G401 (cell line): Measurements from ENCODE around the gene REXO1. TPM values are rescaled to one million over a fixed set of nuclear protein-coding genes. Genes with fewer than 3 reads are reported as not detected.

Experiments
- DNase-seq: peaks from one replicate; pipeline ENCODE4 v3.0.0-alpha.2; 2015; ENCODE audit warnings: low spot score
- in situ Hi-C: cut with HindIII; loops from 2 replicates; pipeline ENCODE4 v1.10.0; 2016; ENCODE audit warnings: low sequenced_read_pairs, mixed read lengths
- total RNA-seq: library from RNA; depleted of rRNA; stranded (reverse); fragments of >200 nt; shearing (Covaris generic); gene quantifications from 2 replicates; pipeline ENCODE4 v1.2.3, GENCODE V29; 2014

REXO1 gene
- total RNA-seq, 1 experiment from 2014 or later: 10.7 TPM

DNA sequence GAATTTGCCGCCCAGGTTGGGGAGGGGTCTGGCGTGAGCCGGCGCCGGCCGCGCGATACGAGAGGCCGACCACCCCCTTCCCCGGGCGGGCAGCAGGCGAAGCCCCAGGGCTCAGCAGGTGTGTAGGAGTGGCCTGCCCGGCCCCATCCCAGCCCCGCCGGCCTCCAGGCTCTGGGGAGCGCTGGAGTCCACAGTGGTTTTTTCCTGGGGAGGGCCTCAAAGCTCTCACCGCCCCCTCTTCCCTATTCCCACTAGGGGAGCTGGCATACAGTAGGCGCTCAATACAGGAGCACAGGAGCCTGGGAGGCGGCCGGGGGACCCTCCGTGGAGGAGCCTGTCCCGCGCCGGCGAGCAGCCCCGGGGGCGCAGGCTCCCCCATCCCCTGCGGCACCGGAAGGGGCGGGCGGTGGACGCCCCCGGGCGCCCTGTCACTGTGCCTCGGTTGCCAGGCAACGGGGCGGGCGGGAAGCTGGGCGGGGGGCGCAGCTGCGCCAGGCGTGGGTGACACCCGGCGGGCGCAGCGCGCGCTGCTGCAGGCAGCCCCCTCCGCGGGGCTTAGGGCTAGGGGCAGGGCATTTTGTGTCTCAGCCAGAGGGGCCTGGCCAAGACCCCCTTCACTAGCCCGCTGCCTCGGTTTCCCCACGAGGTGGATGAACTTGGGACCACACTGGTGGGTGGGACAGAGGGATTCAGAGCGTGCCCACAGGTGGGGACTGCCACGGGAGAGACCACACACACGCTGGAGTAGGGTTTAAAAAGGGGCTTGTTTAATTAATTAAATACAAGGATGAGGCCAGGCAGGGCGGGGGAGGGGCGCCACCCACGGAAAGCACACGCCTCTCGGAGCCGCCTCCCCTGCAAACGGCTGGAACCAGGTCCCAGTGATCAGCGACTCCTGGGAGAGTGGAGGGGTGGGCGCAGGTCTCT is 3.6 kb upstream of the REXO1 start:
- in situ Hi-C loops: no loop called here
- DNase-seq: no peak

- in situ Hi-C loops: no loop called here
- DNase-seq: no peak
These were observed 2.7 kb upstream of the REXO1 start for GRCh38 chr19:1850809-1851653.

DNA sequence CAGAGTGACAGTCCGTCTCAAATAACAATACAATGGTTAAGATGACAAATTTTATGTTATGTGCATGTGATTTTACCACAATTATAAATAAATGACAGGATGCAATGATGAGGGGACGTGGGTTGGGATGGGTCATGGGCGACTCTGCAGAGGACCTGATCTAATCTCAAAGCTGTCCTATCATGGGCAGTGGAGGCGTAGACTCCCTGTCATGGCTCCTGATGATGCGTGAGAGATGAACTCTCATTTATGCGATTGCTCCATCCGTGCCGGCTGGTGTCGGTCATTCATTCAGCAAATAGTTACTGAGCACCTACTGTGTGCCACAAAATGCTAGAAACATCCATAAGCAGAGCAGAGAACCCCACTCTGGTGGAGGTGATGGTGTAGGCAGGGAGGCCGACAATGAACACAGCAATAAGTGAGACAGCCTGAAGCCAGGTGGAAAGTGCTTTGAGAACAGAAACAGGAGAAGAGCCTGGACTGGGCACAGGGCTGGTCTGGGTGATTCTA is 1.7 kb upstream of the REXO1 start:
- in situ Hi-C loops: no loop called here
- no peak for DNase-seq

DNA sequence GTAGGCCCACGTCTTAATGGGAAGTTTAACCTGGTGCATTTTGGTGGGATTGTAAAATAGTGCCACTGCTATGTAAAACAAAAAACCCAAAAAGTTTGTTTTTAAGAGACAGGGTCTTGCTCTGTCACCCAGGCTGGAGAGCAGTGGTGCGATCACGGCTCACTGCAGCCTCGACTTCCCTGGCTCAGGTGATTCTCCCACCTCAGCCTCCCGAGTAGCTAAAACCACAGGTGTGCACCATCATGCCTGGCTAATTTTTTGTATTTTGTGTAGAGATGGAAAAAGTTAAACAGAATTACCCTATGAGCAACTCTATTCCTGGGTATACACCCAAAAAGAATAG is 820 bp upstream of the REXO1 start:
- no peak for DNase-seq
- in situ Hi-C loops: no loop called here

GRCh38 chr19:1847684-1848398 is 442 bp downstream of the REXO1 start:
- no peak for DNase-seq
- in situ Hi-C loops: no loop called here

DNA sequence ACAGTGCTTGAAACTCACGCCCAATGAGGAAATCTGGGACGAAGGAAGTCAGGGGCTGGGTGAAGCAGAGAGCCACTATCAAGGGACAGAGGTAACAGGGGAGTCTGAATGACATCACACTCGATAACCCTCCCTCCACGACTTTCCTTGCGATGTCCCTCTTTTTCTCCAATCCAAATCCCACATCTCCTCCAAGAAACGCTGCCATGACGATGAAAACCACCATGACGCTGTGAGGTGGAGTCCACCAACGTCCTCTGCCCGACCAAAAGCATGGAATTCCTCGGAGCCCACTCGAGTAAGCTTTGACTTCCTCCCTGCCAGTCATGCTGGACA is 967 bp downstream of the REXO1 start:
- in situ Hi-C loops: no loop called here
- DNase-seq: no peak

GRCh38 chr19:1846517-1847204 is 1.6 kb downstream of the REXO1 start:
- in situ Hi-C loops: no loop called here

GRCh38 chr19:1845642-1846041 is 2.6 kb downstream of the REXO1 start:
- in situ Hi-C loops: no loop called here

More at GRCh38 chr19:1846517-1847204, 1.6 kb downstream of the REXO1 start:
- DNase-seq: no peak

DNA sequence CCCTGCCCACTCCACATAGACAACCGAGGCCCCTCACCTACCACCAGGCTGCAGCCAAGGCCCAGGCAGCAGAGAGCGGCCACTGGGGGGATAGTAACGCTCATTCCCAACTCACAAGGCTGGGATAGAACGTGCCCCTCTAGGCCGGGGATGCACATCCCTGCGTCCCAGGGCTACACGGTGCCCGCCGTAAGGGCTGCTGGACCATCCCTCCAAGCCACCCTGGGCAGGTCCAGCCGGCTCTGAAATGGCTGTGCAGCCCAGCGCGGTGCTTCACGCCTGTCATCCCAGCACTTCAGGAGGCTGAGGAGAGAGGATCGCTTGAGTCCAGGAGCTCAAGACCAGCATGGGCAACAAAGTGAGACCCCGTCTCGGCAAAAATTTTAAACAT is 3.2 kb downstream of the REXO1 start:
- DNase-seq: no peak
- in situ Hi-C loops: no loop called here

More at GRCh38 chr19:1845642-1846041, 2.6 kb downstream of the REXO1 start:
- DNase-seq: no peak

GRCh38 chr19:1844513-1845124 is 3.7 kb downstream of the REXO1 start:
- no peak for DNase-seq
- in situ Hi-C loops: no loop called here

GRCh38 chr19:1843646-1844394 is 4.5 kb downstream of the REXO1 start:
- in situ Hi-C loops: no loop called here
- DNase-seq: no peak

- DNase-seq: no peak
- in situ Hi-C loops: no loop called here
These were observed 5.2 kb downstream of the REXO1 start for GRCh38 chr19:1843116-1843515.

GRCh38 chr19:1841209-1841924 is 6.9 kb downstream of the REXO1 start:
- no peak for DNase-seq
- in situ Hi-C loops: no loop called here

- in situ Hi-C loops: no loop called here
- DNase-seq: no peak
These were observed 7.7 kb downstream of the REXO1 start for GRCh38 chr19:1840541-1841115.

DNA sequence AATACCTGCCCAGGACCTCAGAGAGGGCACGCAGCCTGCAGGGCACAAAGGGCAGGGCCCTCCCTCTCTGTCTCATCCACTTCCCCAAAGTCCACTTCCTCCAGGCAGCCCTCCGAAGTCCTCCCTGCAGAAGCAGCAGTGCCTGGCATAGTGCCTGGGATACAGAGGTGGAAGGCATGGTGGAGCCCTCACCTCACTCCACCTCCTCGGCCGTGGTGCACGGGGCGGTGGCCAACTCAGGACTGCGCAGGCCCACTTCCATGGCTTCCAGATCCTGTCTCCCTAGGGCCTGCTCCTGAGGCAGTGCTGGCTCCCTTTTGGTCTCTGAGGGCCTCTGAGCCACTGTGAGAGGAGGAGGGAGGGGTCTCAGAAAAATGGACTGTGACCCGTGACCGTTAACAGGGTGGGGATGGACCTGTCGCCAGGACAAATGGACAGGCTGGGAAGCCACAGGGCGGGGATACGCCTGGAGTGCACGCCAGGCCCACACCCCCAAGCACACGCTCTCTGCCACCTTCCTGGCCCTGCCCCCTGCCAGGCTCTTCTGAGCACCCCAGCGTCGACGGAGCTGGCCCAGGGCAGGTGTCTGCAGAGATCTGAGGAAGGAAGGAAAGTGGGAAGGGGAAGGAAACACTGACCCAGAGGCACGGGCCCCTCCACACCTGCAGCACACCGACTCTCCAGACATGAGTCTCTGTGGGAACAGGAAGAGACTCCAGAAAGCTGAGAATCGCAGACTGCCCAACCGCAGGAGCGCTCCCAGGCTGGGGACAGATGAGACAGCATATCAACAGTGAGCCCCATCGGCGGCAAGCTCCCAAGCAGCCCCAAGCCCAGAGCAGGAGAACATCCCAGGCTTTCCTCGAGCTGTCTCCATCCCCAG is 8.4 kb downstream of the REXO1 start:
- DNase-seq: no peak
- in situ Hi-C loops: no loop called here

DNA sequence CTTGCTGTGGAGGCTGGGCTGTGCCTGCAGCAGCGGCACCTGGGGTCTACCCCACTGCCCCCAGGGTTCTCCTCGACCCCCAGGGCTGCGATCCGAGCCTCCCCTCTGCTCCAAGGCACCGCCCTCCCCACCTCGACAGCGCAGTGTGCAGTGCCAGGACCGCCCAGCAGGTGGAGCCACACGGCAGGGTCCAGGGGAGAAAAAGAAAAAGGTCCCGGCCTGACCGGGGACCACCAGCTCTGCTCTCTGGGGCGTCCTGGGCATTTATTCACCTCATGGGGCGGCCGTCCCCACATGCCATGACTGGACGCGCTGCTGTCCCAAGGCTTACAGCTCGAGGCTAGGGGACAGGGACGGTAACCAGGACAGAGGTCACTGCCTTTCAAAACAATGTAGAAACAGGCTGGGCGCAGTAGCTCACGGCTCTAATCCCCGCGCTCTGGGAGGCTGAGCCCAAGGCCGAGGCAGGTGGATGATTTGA is 10.6 kb downstream of the REXO1 start:
- in situ Hi-C loops: no loop called here

More for the DNA sequence above, 10.6 kb downstream of the REXO1 start:
- DNase-seq: no peak
